GM21381 (cell line): Measurements from ENCODE around the gene ZSCAN2.

Experiments
- ATAC-seq: cut with Tn5 transposase; IDR thresholded peaks from one replicate; pipeline ENCODE4 v1.9.1; 2021; ENCODE audit warnings: mild to moderate bottlenecking, moderate library complexity; ENCODE audit not compliant: unreplicated experiment

The ZSCAN2 gene

GRCh38 chr15:84668221-84668982, 67.6 kb downstream of the ZSCAN2 start:
- no peak for ATAC-seq

- ATAC-seq, result no peak
These were observed 68.9 kb downstream of the ZSCAN2 start for GRCh38 chr15:84669726-84670125.

DNA sequence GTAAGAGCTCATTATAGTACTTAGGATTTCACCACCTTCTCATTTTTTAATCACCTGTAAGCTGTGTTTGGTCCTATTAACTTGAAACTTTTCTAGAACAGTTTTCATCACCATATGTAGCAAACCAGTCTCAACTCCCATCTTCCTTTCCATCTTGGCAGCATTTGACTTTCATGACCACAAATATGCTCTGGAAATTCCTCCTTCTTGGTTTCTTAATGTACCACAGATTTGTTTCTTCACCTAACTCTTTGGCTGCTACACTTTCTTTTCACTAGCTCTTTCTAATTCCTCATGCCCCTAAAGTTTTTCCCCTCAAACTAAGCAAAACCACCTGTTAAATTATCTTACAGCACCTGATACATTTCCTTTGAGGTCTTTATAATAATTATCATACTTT, 70.4 kb downstream of the ZSCAN2 start:
- no peak for ATAC-seq
